GM04503 (cell line): Measurements from ENCODE around the gene OLIG1.
A peak's percentile ranks its signal among the peaks of the same experiment; 100 is the strongest.

Source experiments
- DNase-seq: peaks from one replicate; pipeline ENCODE4 v3.0.0-alpha.2; 2012; ENCODE audit warnings: low read depth

Gene OLIG1

DNA sequence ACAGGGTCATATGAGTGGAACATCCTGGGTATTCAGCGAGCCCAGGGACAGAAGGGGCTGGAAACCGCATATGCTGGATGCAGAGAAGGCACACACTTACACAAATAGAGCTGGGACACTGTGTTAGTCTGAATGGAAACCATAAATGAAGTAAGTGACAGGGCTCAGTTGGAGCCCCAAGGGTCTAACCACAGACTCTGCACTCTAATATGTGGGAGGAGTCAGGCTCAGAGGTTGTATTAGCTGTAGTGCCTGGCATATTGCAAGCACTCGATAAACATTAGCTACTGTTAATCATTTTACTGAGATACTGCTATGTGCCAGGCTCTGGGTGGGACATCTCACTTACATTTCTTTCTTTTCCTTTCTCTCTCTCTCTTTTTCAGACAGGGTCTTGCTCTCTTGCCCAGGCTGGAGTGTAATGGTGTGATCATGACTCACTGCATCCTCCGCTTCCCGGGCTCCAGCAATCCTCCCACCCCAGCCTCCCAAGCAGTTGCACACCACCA, 6.5 kb upstream of the OLIG1 start:
- no peak for DNase-seq

DNA sequence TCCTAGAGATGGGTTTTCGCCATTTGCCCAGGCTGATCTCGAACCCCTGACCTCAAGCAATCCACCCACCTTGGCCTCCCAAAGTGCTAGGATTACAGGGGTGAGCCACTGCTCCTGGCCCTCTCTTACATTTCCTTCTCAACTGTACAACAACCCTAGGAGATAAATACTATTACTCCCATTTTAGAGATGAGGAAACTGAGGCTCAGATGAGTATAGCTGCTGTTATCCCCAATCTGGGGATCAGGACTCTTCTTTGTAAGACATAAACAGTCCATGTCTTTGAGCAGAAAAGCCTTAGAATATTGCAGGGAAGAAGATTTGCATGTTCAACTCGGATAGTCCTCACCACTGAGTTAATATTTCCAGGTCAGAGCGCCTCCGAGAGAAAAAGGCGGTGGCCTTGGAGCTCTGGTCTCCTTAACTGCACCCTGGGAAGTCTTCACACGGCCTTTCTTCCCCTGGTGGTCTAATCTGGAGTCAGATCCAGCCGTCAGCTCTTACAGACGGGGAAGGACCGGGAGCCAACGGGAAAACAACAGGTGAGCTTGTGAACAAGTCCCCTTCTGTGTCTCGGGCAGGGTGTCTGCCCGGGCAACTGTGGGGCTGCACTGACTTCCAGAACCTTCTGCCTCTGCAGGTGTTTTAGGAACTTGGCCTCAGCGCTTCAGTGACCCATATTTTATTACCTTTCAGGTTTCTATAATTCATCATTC, 5.9 kb upstream of the OLIG1 start:
- no peak for DNase-seq

DNA sequence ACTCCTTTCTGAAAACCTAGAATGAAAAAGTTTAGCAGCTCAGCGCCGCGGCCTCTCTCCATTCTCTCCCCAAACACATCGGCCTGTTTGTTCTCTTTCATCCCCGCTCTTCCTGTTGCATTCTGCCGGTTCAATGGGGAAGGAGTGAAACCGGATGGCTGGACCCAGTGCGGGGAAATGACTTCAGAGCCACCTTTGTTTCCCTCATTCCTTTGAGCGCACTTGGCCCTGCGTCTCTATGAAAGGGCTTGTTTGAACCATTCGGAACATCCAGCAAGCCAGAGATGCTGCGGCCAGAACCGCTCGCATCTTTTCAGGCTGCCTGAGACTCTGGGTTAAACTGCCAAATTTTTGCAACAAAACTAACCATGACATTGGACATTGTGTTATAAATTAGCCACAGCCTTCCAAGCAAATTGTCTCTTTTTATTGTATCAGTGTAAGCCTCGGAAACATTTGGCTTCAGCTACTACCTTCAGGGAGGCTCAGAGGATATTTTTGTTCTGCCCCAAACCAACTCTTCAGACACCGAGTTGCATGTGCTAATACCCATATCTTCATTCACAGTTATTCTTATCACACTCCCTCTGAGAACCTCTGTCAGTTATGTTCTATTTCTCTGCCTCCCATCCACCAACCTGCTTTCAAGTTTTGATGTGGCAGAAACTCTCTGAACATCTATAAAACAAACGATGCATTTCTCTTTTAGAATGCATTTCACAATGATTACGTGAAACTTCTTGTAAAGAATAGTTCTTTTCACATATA, 5.1 kb upstream of the OLIG1 start:
- DNase-seq = no peak

DNA sequence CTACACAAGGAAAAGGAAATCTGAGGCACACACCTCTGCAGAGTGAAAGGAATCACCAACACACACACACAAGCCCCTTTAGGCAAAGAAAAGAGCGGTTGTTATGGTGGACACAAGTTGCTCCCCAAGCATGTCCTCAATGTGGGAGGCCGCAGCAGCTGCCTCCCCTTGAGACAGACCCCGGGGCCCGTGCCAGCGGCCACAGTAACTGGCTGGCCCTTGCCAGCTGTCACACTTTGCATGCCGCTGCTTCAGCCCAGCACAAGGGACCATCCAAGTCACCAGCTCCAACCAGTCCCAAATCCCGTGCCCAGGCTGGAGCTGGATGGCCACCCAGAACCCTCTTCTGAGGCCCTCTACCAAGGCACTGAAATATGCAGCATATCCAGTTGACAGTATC, 2.9 kb upstream of the OLIG1 start:
- DNase-seq = no peak

DNA sequence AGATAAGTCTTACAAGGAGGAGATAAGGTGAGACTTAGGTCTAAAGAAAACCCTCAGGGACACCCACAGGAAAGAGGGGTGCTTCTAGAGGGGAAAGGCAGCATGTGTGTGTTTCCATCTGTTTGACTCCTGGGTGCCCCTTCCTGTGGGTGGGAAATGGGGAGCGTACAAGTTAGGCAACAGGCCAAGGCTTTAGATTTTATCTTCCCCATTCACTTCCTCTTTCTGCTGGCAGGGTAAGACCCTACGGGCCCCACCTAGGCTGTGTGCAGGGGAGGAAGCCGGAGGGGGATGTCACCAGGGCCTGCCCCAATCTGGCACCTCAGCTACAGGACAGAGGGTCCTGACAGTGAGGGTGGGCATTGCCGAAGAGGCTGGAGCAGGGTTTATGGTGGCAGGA, 2.5 kb upstream of the OLIG1 start:
- DNase-seq = no peak

DNA sequence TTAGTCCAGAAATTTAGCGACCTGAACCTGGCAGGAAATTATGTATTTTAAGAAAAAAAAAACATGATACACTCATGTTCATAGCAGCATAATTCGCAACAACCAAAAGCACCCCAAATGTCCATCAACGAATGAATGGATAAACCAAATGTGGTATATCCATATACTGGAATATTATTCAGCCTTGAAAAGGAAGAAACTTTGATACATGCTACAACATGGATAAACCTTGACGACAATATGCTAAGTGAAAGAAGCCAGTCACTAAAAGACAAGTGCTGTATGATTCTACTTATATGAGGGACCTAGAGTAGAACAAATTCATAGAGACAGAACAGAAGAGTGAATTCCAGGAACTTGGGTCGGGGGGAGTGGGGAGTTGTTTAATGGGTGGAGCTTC, 698 bp upstream of the OLIG1 start:
- DNase-seq = no peak

DNA sequence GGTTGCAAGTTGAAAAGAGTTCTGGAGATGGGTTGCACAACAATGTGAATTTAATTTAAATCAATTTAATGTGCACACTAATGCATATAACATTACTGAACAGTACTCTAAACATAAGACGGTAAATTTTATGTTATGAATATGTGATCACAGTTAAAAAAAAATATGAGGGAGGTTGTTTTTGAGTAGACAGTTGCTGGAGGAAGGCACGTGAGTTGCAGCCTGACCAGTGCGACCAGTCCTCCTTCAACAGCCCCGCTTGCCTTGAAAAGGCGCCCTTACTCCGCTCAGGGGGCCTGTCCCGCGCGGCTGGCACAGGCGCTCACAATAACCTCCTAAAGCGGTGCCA, 322 bp upstream of the OLIG1 start:
- no peak for DNase-seq

DNA sequence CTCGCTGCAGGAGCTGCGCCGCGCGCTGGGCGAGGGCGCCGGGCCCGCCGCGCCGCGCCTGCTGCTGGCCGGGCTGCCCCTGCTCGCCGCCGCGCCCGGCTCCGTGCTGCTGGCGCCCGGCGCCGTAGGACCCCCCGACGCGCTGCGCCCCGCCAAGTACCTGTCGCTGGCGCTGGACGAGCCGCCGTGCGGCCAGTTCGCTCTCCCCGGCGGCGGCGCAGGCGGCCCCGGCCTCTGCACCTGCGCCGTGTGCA, 730 bp downstream of the OLIG1 start:
- DNase-seq = no peak

DNA sequence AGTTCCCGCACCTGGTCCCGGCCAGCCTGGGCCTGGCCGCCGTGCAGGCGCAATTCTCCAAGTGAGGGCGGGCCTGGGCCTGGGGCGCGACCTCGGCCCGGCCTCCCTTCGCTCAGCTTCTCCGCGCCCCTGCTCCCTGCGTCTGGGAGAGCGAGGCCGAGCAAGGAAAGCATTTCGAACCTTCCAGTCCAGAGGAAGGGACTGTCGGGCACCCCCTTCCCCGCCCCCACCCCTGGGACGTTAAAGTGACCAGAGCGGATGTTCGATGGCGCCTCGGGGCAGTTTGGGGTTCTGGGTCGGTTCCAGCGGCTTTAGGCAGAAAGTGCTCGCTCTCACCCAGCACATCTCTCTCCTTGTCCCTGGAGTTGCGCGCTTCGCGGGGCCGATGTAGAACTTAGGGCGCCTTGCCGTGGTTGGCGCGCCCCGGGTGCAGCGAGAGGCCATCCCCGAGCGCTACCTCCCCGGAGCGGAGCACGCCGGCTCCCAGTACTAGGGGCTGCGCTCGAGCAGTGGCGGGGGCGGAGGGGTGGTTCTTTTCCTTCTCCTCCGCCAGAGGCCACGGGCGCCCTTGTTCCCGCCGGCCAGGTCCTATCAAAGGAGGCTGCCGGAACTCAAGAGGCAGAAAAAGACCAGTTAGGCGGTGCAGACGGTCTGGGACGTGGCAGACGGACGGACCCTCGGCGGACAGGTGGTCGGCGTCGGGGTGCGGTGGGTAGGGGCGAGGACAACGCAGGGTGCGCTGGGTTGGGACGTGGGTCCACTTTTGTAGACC, 1.2 kb downstream of the OLIG1 start:
- DNase-seq = no peak

DNA sequence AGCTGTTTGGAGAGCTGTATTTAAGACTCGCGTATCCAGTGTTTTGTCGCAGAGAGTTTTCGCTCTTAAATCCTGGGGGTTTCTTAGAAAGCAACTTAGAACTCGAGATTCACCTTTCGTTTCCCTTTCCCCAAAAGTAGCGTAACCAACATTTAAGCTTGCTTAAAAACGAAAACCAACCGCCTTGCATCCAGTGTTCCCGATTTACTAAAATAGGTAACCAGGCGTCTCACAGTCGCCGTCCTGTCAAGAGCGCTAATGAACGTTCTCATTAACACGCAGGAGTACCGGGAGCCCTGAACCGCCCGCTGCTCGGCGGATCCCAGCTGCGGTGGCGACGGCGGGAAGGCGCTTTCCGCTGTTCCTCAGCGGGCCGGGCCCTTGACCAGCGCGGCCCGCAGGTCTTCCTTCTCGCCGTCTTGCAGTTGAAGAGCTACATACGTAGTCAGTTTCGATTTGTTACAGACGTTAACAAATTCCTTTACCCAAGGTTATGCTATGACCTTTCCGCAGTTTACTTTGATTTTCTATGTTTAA, 1.9 kb downstream of the OLIG1 start:
- no peak for DNase-seq

DNA sequence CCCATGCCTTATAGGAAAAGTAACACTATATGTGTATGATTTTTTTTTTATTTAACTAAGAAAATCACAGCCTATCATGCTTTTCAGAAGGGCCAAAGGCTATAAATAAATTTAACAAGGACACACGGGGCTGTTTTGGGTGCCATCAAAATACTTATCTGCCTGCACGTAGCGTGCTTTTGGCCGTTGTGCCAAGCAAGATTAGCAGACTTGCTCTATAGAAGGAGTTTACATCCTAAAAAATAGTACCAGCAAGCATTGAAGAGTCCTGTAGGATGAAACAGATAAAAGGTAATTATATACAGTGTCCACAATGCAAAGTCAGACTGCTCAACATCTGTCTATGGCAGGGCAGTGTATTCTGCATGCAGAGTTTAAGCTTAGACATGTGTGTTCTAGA, 3.7 kb downstream of the OLIG1 start:
- DNase-seq = no peak

DNA sequence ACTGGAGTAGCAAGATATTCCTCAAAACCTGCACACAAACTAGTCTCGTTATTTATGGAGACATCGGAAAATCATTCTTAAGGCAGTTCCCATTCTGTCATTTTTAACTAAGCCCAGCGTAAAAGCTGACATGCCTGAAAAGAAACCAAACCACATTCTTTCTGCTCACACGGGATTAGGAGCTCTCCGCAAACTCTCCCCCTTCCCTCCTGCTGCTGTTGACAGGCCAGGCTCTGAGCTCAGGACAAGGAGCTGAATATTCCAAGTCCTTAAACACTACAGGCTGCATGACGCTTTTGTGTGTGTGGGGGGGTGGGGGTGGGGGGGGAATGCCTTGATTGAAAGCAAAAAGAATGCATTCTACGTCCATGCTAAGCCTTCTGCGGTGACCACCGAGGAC, 5.2 kb downstream of the OLIG1 start:
- DNase-seq = no peak

DNA sequence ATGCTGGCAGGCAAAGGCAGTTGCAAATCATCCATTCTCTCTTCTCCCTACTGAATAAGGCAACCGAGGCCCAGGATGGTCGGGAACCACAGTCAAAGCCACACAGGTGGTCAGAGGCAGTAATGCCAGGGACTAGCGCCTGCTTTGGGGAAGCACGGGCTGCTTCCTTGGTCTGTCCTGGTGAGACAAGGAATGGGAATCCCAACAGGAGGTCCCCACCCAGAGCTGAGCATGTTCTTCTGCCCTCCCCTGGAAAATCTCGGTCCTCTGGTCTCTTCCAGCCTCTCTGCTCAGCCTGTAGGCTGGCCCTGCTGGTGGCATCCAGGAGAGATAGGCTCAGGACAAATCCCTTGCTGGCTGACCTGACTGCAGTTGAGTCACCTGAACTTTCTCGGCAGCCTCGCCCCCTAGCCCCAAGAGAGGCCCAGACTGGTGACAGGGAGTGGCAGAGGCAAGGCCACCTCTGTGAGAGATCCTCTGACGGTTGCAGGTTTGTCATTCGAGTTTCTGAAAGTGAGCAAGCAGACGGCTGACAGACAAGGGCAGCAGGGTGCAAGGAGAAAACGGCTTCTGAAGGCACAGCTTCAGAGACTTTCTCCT, 5.8 kb downstream of the OLIG1 start:
- DNase-seq = no peak

DNA sequence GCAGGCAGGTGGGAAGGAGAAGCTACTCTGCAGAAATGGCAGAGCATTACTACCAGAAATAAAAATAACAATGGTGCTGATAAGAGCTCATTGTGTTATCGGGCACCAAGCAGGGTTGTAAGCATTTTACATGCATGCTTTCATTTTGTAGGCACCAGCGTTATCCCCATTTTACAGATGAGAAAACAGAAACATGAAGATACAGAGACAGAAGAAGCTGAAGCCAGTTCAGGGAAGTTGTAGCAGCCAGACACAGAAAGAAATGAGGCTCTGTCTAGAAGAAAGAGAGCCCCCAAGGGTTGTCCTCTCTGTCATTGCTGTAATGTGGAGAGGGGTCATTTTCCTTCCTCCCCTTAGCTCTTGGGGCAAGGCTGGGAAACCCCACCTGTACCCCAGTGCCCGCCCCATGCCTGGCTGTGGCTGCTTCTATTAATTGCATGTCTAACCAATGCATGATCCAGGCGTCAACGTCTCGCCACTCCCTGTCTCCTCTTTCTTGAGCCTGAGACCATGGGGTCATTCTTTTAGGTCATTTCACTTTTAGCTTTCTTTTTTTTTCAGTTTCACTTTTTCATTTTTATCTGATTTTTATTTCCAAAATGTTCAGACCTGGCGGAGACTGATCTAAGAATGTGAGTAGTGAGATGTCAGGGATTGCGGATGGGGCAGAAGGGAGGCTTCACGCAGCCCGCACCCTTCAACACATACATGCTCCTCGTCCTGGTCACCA, 6.8 kb downstream of the OLIG1 start:
- DNase-seq = no peak

DNA sequence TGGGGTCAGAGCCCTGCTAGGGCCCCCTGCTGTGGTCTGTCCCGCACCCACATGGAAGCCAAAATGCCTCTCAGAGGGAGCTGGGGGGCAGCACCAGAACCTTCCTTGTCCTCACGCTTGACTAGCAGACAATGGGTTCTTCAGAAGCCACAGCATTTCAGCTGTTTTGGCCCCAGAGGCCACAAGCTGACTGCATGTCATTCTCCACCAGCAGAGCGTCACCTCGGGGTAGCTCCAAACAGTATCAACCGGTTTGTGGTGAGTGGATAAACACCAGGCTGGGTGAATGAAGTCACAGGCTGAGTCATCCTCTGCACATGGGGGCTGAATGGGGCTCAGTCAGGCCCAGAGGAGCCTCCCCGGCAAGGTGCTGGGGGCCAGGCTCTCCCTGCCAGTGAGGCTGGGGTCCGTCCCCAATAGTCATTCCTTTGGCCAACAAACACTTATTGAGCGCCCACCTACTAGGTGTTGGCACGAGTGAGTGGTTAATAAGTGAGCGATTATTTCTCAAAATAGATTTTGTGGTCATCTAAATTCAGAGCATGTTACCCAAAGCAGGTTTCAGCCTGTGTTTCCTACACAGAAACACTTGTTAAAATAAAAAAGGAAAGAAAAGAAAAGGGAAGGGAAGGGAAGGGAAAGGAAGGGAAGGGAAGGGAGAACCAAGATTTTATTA, 9.1 kb downstream of the OLIG1 start:
- peak; percentile 21 for DNase-seq

DNA sequence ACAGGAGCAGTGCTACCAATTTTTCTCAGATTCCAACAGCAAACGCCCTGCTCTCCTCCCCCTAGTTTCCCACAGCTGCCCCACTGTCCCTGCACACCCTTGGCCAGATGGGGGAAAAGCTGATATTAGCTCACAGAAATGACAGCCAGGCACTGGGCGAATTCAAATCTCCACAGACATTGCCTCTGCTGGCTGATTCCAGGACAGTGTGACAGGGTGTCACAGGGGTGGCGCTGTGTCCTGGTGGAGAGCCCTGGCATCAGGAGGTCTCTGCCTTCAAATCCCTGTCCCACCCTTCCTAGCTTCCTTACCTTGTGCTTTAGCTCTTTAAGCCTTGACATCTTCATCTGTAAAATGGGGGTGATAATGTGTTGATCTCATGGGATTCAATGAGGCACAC, 10.4 kb downstream of the OLIG1 start:
- DNase-seq = no peak

DNA sequence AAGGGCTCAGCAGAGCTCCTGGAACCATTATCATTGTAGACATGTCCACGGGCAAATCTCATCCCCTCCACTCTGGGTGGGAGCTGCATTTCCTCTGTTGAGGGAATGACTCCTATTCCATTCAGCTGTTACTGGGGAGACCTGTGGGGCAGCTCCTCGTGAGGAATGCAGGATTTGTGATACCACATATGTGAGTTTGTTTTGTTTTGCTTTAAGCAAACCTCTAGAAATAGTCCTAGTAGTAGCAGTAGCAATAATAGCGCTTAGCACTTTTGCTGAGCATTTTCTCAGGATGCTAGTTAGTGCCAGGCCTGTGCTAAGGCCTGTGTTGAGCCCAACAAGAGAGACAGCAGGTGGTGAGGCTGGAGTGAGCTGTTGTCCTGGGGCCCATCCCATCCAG, 10.8 kb downstream of the OLIG1 start:
- no peak for DNase-seq

DNA sequence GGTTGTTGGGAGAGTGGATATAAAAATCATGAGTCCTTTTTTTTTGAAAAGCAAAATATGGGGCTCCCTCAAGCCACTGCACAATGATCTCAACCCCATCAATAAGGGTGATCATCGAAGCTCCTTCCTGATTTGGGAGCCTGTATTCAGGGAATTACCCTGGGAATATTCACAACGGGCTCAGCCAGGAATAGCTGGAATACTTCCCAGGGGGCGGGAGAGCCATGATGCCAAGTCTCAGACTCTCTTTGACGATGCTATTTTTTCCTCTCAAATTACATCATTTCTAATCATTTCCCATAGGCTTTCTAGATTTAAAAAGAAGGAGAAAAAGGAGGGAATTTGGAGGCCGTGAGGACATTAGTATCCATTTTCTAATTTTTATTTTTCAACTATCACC, 18.4 kb downstream of the OLIG1 start:
- DNase-seq = no peak

DNA sequence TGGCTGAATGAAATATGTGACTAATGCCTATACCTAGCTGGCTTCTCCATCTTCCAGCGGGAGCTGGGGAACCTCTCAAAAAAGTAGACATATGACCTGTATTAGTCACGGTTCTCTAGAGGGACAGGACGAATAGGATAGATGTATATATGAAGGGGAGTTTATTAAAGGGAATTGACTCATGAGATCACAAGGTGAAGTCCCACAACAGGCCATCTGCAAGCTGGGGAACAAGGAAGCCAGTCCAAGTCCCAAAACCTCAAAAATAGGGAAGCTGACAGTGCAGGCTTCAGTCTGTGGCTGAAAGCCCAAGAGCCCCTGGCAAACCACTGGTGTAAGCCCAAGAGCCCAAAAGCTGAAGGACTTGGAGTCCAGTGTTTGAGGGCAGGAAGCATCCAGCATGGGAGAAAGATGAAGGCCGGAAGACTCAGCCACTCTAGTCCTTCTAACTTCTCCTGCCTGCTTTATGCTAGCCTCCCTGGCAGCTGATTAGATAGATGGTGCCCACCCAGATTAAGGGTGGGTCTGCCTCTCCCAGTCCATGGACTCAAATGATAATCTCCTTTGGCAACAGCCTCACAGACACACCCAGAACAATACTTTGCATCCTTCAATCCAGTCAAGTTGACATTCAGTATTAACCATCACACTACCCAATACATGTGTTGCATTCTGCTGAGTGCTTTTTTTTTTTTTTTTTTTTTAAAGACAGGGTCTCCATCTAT, 19.6 kb downstream of the OLIG1 start:
- DNase-seq = no peak

DNA sequence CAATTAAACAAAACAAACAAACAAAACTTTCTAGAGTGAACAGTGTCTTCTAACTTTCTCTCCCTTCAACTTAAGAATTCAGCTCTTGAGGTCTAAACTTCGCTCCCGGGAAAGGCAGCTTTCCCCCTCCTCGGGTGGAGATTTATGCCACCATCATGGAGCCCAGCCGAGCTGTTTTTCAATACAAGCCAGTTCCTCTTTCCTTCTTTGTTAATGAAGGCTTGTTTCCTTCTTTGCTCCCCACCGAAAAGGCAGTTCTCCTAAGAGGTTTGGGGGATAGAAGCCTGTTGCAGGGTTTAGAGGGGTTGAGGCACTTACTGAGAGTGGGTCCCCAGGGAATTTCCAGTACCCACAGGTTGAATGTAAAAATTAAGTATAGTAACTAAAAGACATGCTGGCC, 26.5 kb downstream of the OLIG1 start:
- no peak for DNase-seq

DNA sequence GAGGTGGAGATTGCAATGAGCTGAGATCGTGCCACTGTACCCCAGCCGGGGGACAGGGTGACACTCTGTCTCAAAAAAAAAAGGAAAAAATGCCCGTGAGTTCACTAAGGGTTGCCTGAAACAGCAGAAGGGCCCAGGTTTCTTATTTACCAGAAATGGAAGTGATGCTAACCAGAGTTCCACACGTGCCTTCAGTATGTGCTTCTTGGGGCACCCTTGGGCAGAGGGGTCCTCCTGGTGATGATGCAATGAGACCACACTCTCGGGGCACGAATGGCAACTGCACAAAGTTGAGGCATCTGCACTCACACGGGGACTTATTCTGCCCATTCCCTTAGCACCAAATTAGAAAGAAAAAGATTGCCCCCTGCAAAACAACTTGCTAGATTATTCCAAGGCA, 29.2 kb downstream of the OLIG1 start:
- DNase-seq = no peak
